K562 (cell line): ENCODE results near the gene PDE6D. TPM values are rescaled to one million over a fixed set of nuclear protein-coding genes. Genes with fewer than 3 reads are reported as not detected.
"Not testable (repeated sequence)": the region's sequence is repeated elsewhere in the genome, so short reads cannot be mapped to it uniquely, and the experiment has no call there.

Experiments used
- ATAC-seq: fragments of 200-7000 bp; cut with Tn5 transposase; 3 replicates; pipeline ENCODE4 v1.9.1; 2020; ENCODE audit warnings: moderate library complexity
- BruUV-seq: library from RNA; stranded (reverse); fragments of 400-500 nt; replicated peaks from 2 replicates; lab custom pipeline; 2021; lab: Mats Ljungman, UMichigan
- CTCF ChIA-PET: fragments of 300-600 bp; formaldehyde crosslinking; extraction: SDS; loops from one replicate; lab custom pipeline; 2021; ENCODE audit warnings: low intra/inter-chr PET ratio; lab: Yijun Ruan, JAX
- POLR2A ChIA-PET: fragments of 300-600, 350-650 bp; sonication (Branson Sonifier 250); formaldehyde crosslinking; extraction: SDS; loops from one replicate; lab custom pipeline; 2021; ENCODE audit warnings: antibody characterized with exemption, inconsistent platforms; lab: Yijun Ruan, JAX
- DNase-seq, 4 experiments: peaks; one replicate each; pipeline versions ENCODE4 v3.0.0 to v3.0.0-alpha.2; 2011 to 2018; ENCODE audit warnings: low spot score in 3 of 4, mixed read lengths in 3 of 4; ENCODE audit errors: extremely low read depth in 1 of 4
- FAIRE-seq: peaks from 2 replicates; lab custom pipeline; 2011; peaks lifted over from hg19 to GRCh38; lab: Jason Lieb, UNC
- H2AFZ ChIP-seq: 2 replicates; pipeline ENCODE4 v1.6.0; 2011; ENCODE audit warnings: low read depth, low read length, control low read depth, inconsistent platforms
- H3K27ac ChIP-seq: fragments of 200-600 bp; 3 replicates; pipeline ENCODE4 v1.8.0; 2011; ENCODE audit warnings: low read depth, mild to moderate bottlenecking, control low read depth, inconsistent platforms, low read length, moderate library complexity, mixed read lengths; ENCODE audit errors: extremely low read depth
- H3K27me3 ChIP-seq, 2 experiments: fragments of 300-600 bp in 1 of 2; 2 replicates in 1 of 2; 3 replicates in 1 of 2; pipeline versions ENCODE4 v1.6.0 to v1.8.0; 2011; ENCODE audit warnings: inconsistent platforms in 2 of 2, low read length in 2 of 2, mild to moderate bottlenecking in 1 of 2, mixed read lengths in 1 of 2, moderate library complexity in 1 of 2; ENCODE audit not compliant: control insufficient read depth in 2 of 2, insufficient read depth in 2 of 2
- H3K36me3 ChIP-seq: fragments of 300-600 bp; 3 replicates; pipeline ENCODE4 v1.8.0; 2011; ENCODE audit warnings: mild to moderate bottlenecking, low read length, inconsistent platforms; ENCODE audit not compliant: control insufficient read depth, insufficient read depth
- H3K4me1 ChIP-seq, 2 experiments: fragments of 200-600 bp in 1 of 2; replicated peaks in 1 of 2; 2 replicates in 1 of 2; 3 replicates in 1 of 2; pipeline versions ENCODE4 v1.5.1 to v1.8.0; 2011; ENCODE audit warnings: inconsistent platforms in 2 of 2, low read length in 2 of 2, mild to moderate bottlenecking in 1 of 2, mixed read lengths in 1 of 2, moderate library complexity in 1 of 2; ENCODE audit not compliant: control insufficient read depth in 2 of 2, insufficient read depth in 2 of 2
- H3K4me2 ChIP-seq: 2 replicates; pipeline ENCODE4 v1.6.1; 2011; ENCODE audit warnings: low read length, control low read depth, inconsistent platforms, mixed read lengths; ENCODE audit not compliant: insufficient read depth
- H3K4me3 ChIP-seq: fragments of 200-600 bp; sonication (generic), shearing (Covaris generic); 2 replicates; pipeline ENCODE4 v1.5.1; 2016; ENCODE audit warnings: control low read depth, inconsistent platforms
- H3K79me2 ChIP-seq: fragments of 200-600 bp; 3 replicates; pipeline ENCODE4 v1.8.0; 2011; ENCODE audit warnings: low read length, inconsistent platforms; ENCODE audit not compliant: control insufficient read depth, insufficient read depth
- H3K9ac ChIP-seq, 2 experiments: 2 replicates each; pipeline versions ENCODE4 v1.6.0 to v1.6.1; 2011; ENCODE audit warnings: low read depth in 2 of 2, low read length in 2 of 2, control low read depth in 1 of 2, inconsistent platforms in 1 of 2, mild to moderate bottlenecking in 1 of 2, mixed read lengths in 1 of 2; ENCODE audit not compliant: insufficient read depth in 1 of 2
- H3K9me1 ChIP-seq: one replicate; pipeline ENCODE4 v1.6.0; 2011; ENCODE audit warnings: inconsistent platforms, mild to moderate bottlenecking, low read length, moderate library complexity; ENCODE audit not compliant: control insufficient read depth, insufficient read depth
- H3K9me3 ChIP-seq: replicated peaks from 2 replicates; pipeline ENCODE4 v1.5.1; 2011; ENCODE audit warnings: low read depth, low read length, inconsistent platforms; ENCODE audit not compliant: control insufficient read depth, insufficient read depth
- H4K20me1 ChIP-seq: replicated peaks from 2 replicates; pipeline ENCODE4 v1.6.1; 2011; ENCODE audit warnings: low read length, inconsistent platforms, mixed read lengths; ENCODE audit not compliant: control insufficient read depth, insufficient read depth
- SUPT5H ChIP-seq: fragments of 450-650 bp; IDR thresholded peaks from 2 replicates; pipeline ENCODE4 v1.6.1; 2016
- WGBS: fragments of 100-300 bp; shearing (Covaris generic); methylation state at CpG from one replicate; pipeline ENCODE4 v1.1.6; 2016; ENCODE audit warnings: low coverage, mixed read lengths; ENCODE audit not compliant: insufficient coverage; ENCODE audit errors: missing lambda C conversion rate; 5-methylcytosine and 5-hydroxymethylcytosine counted together
- in situ Hi-C: fragments of 300-500 bp; cut with MboI; formaldehyde crosslinking; loops from 4 replicates; pipeline ENCODE4 v1.15.0; 2018; ENCODE audit warnings: inconsistent platforms, mixed read lengths
- intact Hi-C: fragments of 100-400 bp; cut with micrococcal nuclease; formaldehyde crosslinking; loops from 2 replicates; pipeline ENCODE4 v1.14.2; 2022
- polyA plus RNA-seq, 8 experiments: library from polyadenylated mRNA; depleted of rRNA in 4 of 8; stranded (reverse) in 5 of 8; unstranded in 3 of 8; fragments of >200 nt; fragmentation: Nextera tagmentation in 2 of 8; fragmentation: Illumina TruSeq in 1 of 8; extraction: Ambion mirVana in 2 of 8; extraction: Trizol in 1 of 8; gene quantifications; 2 replicates each; pipeline versions ENCODE4 v1.2.1 to v1.2.3, GENCODE V29; 2011 to 2014; ENCODE audit warnings: inconsistent platforms in 1 of 8, missing spikeins in 1 of 8
- total RNA-seq, 7 experiments: library from RNA; depleted of rRNA in 6 of 7; stranded (reverse); fragments of >200 nt in 6 of 7; fragmentation: Illumina TruSeq in 2 of 7; extraction: Trizol in 2 of 7; gene quantifications; 2 replicates each; pipeline versions ENCODE4 v1.2.1 to v1.2.3, GENCODE V29; 2011 to 2021; ENCODE audit warnings: low replicate concordance in 1 of 7

PDE6D gene
- total and polyA plus RNA-seq, 9 of the 15 experiments (the other 6 are each of a cell fraction or from before 2014, with no cell fraction given): 0.65 to 11.6 (median 7.0) TPM

GRCh38 chr2:231713406-231713729 is 67.7 kb downstream of the PDE6D start:
- BruUV-seq, H2AFZ ChIP-seq, FAIRE-seq, H3K27me3 ChIP-seq, H3K9ac ChIP-seq, H3K4me3 ChIP-seq, H3K9me3 ChIP-seq, ATAC-seq, H3K4me2 ChIP-seq, H3K9me1 ChIP-seq, H3K27ac ChIP-seq, DNase-seq, intact Hi-C loops: not testable (repeated sequence)
- H3K36me3 ChIP-seq: peaks cover 30% of the 10 kb centered on the region
- ChIA-PET POLR2A (interaction anchor here (0.5 to 1.9 kb wide), 9 partner anchors 12 to 226 kb away, joined by 3 to 9 read pairs (median 5); no protein-coding TSS in a partner anchor), CTCF (interaction anchor here (0.7 to 4.1 kb wide), 4 partner anchors 17 to 101 kb away, joined by 3 to 45 read pairs (median 18); no protein-coding TSS in a partner anchor)
- in situ Hi-C loops: loop anchor here (5.0 kb wide), 2 partner anchors 36 to 106 kb away; no protein-coding TSS in a partner anchor
- peaks cover 45% of the 10 kb centered on the region for H3K79me2 ChIP-seq
- peaks cover 32 to 67% of the 10 kb centered on the region in 2 experiments; a peak in 4 of 5 replicates for H3K4me1 ChIP-seq
- H4K20me1 ChIP-seq: peaks cover 45% of the 10 kb centered on the region

- H4K20me1 ChIP-seq: peaks cover 45% of the 10 kb centered on the region
- FAIRE-seq, ATAC-seq: not testable (repeated sequence)
- TF ChIP-seq SUPT5H: 0 out of 2 replicates have a peak, but pooled peaks have one; percentile 35
- TF ChIP-seq, all 486 proteins: peak for 1; not testable (repeated sequence) for 485
- Histone ChIP-seq H3K4me1 (peaks cover 32 to 72% of the 10 kb centered on the region in 2 experiments; a peak in 4 of 5 replicates), H3K36me3 (peaks cover 30% of the 10 kb centered on the region), H3K9ac (peak overlapping the region; percentile 92 to 99; a peak in 3 of 4 replicates), H3K79me2 (peaks cover 50% of the 10 kb centered on the region), H3K27ac (peak overlapping the region; percentile 91; the same call in 2 of the 3 replicates)
- intact Hi-C loops, CTCF ChIA-PET, H3K9me1 ChIP-seq, H2AFZ ChIP-seq, DNase-seq, H3K4me2 ChIP-seq, BruUV-seq, H3K27me3 ChIP-seq, H3K9me3 ChIP-seq, H3K4me3 ChIP-seq: not testable (repeated sequence)
- 69% methylated on average over 5 of the region's 18 CpGs for WGBS
- POLR2A ChIA-PET: interaction anchor here (0.6 kb wide), 1 partner anchor 19 kb away, joined by 4 read pairs; no protein-coding TSS in a partner anchor
- in situ Hi-C loops: loop anchor here (5.0 kb wide), 2 partner anchors 35 to 105 kb away; no protein-coding TSS in a partner anchor
Observed at GRCh38 chr2:231712451-231713021, 68.5 kb downstream of the PDE6D start.
